G401 (cell line): ENCODE measurements around the gene PRG3. TPM values are rescaled to one million over a fixed set of nuclear protein-coding genes. Genes with fewer than 3 reads are reported as not detected.

Experiments
- DNase-seq: peaks from one replicate; pipeline ENCODE4 v3.0.0-alpha.2; 2015; ENCODE audit warnings: low spot score
- in situ Hi-C: cut with HindIII; loops from 2 replicates; pipeline ENCODE4 v1.10.0; 2016; ENCODE audit warnings: low sequenced_read_pairs, mixed read lengths
- total RNA-seq: library from RNA; depleted of rRNA; stranded (reverse); fragments of >200 nt; shearing (Covaris generic); gene quantifications from 2 replicates; pipeline ENCODE4 v1.2.3, GENCODE V29; 2014; rRNA removed

Gene PRG3
- not detected in 2 replicates for total RNA-seq

DNA sequence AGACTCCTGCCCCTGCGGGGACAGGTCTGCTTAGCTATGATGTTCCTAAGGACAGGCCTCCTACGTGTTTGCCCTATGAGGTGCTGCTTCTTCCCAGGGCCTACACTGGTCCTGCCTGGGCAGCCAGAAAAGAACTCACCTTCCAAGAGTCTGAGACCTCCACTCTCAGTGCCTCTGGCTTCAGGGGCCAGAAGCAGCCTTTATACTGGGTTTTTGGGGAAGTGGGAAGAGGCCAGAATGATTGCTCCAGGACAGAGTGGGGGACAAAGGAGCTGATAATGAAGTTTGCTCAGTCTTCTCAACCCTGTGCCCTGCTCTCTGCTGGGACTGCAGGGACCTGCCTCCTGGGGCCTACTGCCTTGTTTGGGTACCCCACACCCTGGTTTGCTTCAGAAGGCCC lies at the start of gene PRG3:
PRG3 (minus strand) TSS at position 176 of the 400 bp plus-strand sequence. CDS start 442 bp downstream, outside the sequence.
- DNase-seq = no peak
- in situ Hi-C loops = no loop called here

DNA sequence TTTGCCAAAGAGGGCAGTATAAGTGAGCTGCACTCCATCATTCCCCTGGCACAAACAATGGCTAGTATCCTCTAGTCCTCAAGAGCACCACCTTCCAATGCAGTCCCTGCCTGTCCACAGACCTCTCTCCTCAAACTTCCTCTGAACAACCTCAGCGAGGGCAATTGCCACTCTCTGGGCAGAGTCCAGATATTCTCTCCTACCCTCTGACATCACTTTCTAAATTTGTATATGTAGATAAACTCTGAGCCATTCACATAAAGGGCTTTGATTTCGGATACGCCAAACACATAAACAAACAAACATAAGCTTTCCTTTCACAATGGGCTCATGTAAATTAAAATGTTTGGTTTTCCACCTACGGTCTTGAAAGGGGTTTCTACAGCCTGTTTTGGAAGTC lies 49.0 kb upstream of the PRG3 start:
- in situ Hi-C loops = no loop called here
- no peak for DNase-seq

DNA sequence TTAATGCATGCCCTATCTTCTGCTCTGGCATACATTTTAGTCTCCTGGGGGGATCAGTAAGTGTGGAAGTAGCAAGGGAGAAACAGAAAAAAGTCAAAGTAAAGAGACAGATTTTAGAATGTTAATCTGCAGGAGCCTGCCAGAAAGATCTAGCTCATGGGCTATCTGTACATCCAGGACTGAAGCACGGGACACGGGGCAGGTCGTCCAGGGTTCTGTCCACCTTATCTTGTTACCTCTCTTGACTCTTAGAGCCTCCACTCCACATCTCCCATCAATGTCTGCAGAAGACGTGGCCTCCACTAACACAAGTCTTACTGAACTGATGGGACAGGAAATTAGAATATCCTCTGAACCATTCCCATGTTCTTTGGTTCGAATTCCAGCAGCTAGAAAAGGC lies 47.7 kb upstream of the PRG3 start:
- DNase-seq = no peak
- in situ Hi-C loops = no loop called here

GRCh38 chr11:57427727-57428082 lies 46.8 kb upstream of the PRG3 start:
- DNase-seq = peak; percentile 72
- in situ Hi-C loops = no loop called here

- in situ Hi-C loops = no loop called here
- DNase-seq = peak; percentile 62
Observed at GRCh38 chr11:57426929-57427726, 46.2 kb upstream of the PRG3 start, which contains the start of gene SLC43A3. Gene SLC43A3 (minus strand): TSS chr11:57427121. CDS start chr11:57426172, 949 bp downstream.

- in situ Hi-C loops = no loop called here
- DNase-seq = peak; percentile 16
Observed at GRCh38 chr11:57426439-57426928, 45.5 kb upstream of the PRG3 start.

- in situ Hi-C loops = no loop called here
- DNase-seq = peak; percentile 17
Observed at GRCh38 chr11:57425565-57426438, 44.9 kb upstream of the PRG3 start.

DNA sequence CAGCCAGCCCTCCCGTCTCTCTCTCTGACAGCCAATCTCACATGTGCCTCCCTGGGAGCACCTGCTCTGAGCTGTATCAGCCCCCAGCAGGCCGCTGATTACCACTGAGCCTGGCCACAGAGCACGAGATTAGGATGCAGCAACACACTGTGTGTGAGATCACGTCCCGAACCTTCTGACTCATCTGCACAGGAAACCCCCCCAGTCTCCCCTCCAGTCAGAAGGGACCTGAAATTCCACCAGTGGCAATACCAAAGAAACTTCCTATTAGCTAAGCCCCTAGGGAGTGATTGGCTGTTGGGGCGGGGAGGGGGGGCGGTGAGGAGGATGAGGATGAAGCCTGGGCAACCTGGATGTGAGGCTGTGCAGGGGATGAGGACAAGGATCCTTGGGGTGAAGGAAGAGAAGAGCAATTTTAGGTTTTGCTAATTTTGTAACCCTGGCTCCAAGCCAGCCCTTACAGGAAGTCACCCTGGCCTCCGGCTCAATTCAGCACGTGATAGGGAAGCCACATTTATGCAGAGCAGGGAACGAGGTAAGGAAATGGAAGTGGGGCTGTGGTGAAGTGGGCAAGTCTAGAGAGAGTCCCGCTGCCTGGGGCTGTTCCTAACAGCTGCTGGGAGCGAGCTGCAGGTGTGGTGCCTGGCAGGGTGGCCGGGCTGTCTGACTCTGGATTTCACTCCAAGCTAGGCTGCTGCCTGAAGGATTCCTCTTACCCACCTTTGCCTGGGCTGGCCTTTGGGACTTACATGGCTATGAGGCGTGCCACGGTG lies 44.0 kb upstream of the PRG3 start:
- in situ Hi-C loops = no loop called here
- peak; percentile 15 for DNase-seq

DNA sequence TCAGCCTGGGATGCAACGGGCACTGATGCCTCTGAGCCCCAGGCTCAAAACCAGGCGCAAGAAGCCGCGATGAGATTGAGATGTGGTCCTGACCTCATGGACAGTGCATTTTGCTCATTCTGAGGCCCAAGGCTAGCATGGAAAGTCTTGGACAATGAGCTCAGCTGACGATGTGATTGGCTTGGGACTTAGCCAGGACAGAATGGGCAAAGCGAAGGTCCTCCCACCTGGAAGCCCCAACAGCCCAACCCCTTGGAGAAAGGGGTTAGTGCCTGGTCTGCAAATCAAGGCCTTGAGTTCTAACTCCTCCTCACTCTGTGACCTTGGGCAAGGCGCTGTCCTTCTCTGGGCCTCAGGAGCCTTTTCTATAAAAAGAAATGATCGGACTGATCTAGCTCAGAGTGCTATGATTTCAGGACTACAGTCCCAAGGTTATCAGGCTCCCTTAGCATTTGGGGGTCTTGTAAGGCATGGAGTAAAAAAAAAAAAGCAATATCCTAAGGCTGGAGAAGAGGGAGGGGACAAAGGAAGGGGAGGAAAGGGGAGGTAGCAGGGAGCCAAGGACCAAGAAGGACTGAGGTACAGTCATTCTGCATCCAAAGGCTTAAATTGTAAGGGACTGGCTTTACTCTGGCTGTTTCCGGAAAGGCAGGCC lies 43.3 kb upstream of the PRG3 start:
- in situ Hi-C loops = no loop called here
- DNase-seq = no peak

DNA sequence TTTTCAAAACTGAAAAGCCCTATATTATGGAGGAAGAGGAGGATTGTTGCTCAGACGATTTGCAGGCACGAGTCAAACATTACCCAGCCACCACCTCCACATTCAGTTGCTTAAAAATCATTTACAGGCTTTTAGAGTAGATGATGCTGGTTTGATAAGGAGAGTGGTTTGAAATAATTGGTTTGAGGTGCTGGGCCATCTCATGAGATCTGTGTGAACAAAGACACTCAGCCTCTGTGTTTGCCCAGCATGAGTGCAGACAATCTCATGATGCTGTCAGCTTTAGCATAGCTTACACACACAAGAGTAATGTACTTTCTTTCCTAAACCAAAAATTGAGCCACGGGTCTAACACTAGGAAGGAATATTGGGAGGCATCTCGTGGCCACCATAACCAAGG lies 41.7 kb upstream of the PRG3 start:
- DNase-seq = no peak
- in situ Hi-C loops = no loop called here

DNA sequence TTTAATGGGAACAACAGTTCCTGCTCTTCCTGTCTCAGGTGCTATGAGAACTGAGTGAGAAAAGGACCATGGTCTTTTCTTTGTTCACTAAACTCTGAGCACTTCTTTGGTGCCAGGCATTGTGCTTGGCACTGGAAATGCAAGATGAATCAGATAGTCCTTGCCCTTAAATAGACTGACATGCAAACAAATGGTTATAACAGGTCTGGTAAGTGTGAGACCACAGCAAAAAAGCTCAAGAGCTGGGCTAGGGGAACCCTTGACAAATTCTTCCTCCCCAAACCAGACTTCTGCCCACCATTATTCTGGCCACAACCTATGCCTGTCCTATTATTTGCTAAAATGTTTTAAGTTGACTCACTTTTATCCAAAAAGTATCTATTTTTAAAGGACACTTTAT lies 40.9 kb upstream of the PRG3 start:
- no peak for DNase-seq
- in situ Hi-C loops = no loop called here

GRCh38 chr11:57421066-57421465 lies 40.1 kb upstream of the PRG3 start:
- no peak for DNase-seq
- in situ Hi-C loops = no loop called here

- in situ Hi-C loops = no loop called here
Observed at GRCh38 chr11:57419146-57419545, 38.2 kb upstream of the PRG3 start.

GRCh38 chr11:57418131-57418530 lies 37.2 kb upstream of the PRG3 start:
- in situ Hi-C loops = no loop called here
- DNase-seq = no peak

More at GRCh38 chr11:57419146-57419545, 38.2 kb upstream of the PRG3 start:
- no peak for DNase-seq

DNA sequence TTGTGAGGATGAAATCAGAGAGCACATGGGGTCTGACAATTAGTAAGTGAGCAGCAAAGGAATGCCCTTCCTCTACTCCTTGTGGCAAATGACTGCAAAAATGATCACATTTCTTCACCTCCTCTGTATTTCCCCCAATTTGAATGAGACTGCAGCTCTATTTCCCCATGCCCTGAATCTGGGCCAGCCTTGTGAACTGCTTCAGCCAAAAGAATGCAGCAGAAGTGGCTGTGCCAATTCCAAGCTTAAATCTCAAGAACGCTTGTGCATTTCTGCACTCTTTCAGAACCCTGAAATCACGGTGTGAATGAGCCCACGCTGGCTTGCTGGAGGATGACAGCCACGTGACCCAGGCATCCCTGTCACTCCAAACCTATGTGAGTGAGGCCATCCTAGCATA lies 36.1 kb upstream of the PRG3 start:
- DNase-seq = no peak
- in situ Hi-C loops = no loop called here

GRCh38 chr11:57416436-57416835 lies 35.5 kb upstream of the PRG3 start:
- no peak for DNase-seq

GRCh38 chr11:57414612-57415212 lies 33.8 kb upstream of the PRG3 start:
- DNase-seq = no peak
- in situ Hi-C loops = no loop called here

More at GRCh38 chr11:57416436-57416835, 35.5 kb upstream of the PRG3 start:
- in situ Hi-C loops = no loop called here

DNA sequence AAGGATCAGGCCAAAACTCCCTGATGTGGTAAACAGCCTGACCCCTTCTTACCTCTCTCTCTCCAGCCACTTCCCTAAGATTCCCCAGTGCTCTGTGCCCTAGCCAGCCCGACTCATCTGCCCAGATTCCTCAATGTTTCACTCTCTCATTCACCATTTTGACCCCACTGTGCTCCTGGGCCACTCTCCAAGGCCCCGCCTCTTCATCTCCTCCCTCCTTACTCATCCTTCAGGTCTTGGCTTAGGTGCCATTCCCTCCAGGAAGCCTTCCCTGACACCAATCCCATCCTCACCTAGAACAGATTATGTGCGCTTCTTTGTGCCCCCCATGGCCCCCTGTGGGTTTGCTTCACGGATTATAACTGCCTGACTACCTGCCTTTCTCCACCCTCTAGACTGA lies 32.7 kb upstream of the PRG3 start:
- in situ Hi-C loops = no loop called here
- DNase-seq = no peak
